GM18502 (cell line): ENCODE results near the gene RAMP1.

ENCODE experiments used
- ATAC-seq: cut with Tn5 transposase; IDR thresholded peaks from one replicate; pipeline ENCODE4 v1.9.1; 2021; ENCODE audit warnings: mild to moderate bottlenecking; ENCODE audit not compliant: unreplicated experiment, poor library complexity

Gene RAMP1

GRCh38 chr2:237876061-237876526 is 16.7 kb downstream of the RAMP1 start:
- ATAC-seq = no peak

GRCh38 chr2:237876532-237876931 is 17.1 kb downstream of the RAMP1 start:
- no peak for ATAC-seq

- ATAC-seq = no peak
Measured at GRCh38 chr2:237876951-237877491, 17.6 kb downstream of the RAMP1 start.

- ATAC-seq = no peak
Measured at GRCh38 chr2:237877576-237878307, 18.3 kb downstream of the RAMP1 start.

GRCh38 chr2:237878321-237879057 is 19.1 kb downstream of the RAMP1 start:
- no peak for ATAC-seq

- no peak for ATAC-seq
Measured at GRCh38 chr2:237879058-237879430, 19.6 kb downstream of the RAMP1 start.

- no peak for ATAC-seq
Measured at GRCh38 chr2:237879991-237880560, 20.7 kb downstream of the RAMP1 start.

- ATAC-seq = no peak
Measured at GRCh38 chr2:237882510-237883481, 23.4 kb downstream of the RAMP1 start.

- no peak for ATAC-seq
Measured at GRCh38 chr2:237883951-237884446, 24.6 kb downstream of the RAMP1 start.

- no peak for ATAC-seq
Measured at GRCh38 chr2:237884681-237885080, 25.3 kb downstream of the RAMP1 start.

- ATAC-seq = no peak
Measured at GRCh38 chr2:237885111-237885930, 25.9 kb downstream of the RAMP1 start.

- ATAC-seq = no peak
Measured at GRCh38 chr2:237885931-237886684, 26.7 kb downstream of the RAMP1 start.

GRCh38 chr2:237886685-237887481 is 27.5 kb downstream of the RAMP1 start:
- ATAC-seq = no peak

- ATAC-seq = no peak
Measured at GRCh38 chr2:237888389-237888788, 29.0 kb downstream of the RAMP1 start.

- ATAC-seq = no peak
Measured at GRCh38 chr2:237889016-237889415, 29.6 kb downstream of the RAMP1 start.

GRCh38 chr2:237889811-237890210 is 30.4 kb downstream of the RAMP1 start:
- ATAC-seq = no peak

- ATAC-seq = no peak
Measured at GRCh38 chr2:237892478-237892877, 33.1 kb downstream of the RAMP1 start.
